Progenitor cell of endocrine pancreas (in vitro differentiated cells): Measurements from ENCODE around the gene FBXW7. TPM values are rescaled to one million over a fixed set of nuclear protein-coding genes. Genes with fewer than 3 reads are reported as not detected.

ENCODE experiments used
- DNase-seq: peaks from one replicate; pipeline ENCODE4 v3.0.0; 2021; ENCODE audit warnings: low spot score; ENCODE audit not compliant: unreplicated experiment
- H3K27ac Mint-ChIP-seq: 2 replicates; pipeline ENCODE4 v1.8.0; 2021; ENCODE audit warnings: mild to moderate bottlenecking, moderate library complexity, mixed read lengths
- H3K27me3 Mint-ChIP-seq: 2 replicates; pipeline ENCODE4 v1.8.0; 2021; ENCODE audit warnings: mixed read lengths
- H3K36me3 Mint-ChIP-seq: 2 replicates; pipeline ENCODE4 v1.8.0; 2022; ENCODE audit warnings: mixed read lengths; ENCODE audit not compliant: insufficient read depth
- H3K4me1 Mint-ChIP-seq: 2 replicates; pipeline ENCODE4 v1.8.0; 2021; ENCODE audit warnings: low read depth, mixed read lengths
- H3K4me3 Mint-ChIP-seq: 2 replicates; pipeline ENCODE4 v1.8.0; 2021; ENCODE audit warnings: low read depth, mild to moderate bottlenecking, moderate library complexity, mixed read lengths
- H3K9me3 Mint-ChIP-seq: 2 replicates; pipeline ENCODE4 v1.8.0; 2021; ENCODE audit warnings: low read depth, mixed read lengths
- CTCF ChIP-seq: fragments of 200-600 bp; sonication (generic); IDR thresholded peaks from one replicate; pipeline ENCODE4 v1.5.0; 2021; ENCODE audit warnings: antibody characterized with exemption, mild to moderate bottlenecking; ENCODE audit not compliant: unreplicated experiment
- total RNA-seq: library from RNA; stranded (reverse); gene quantifications from 2 replicates; pipeline ENCODE4 v1.2.1, GENCODE V29; 2021

Gene FBXW7
- total RNA-seq, 1 donor from 2014 or later, result 52.1 TPM

- Mint-ChIP-seq H3K4me1 (peaks cover 16% of the 10 kb centered on the region), H3K9me3 (peaks cover 11% of the 10 kb centered on the region), H3K27me3 (no peaks in the 10 kb centered on the region), H3K27ac (no peak overlapping the region), H3K4me3 (no peak overlapping the region), H3K36me3 (peaks cover 15% of the 10 kb centered on the region)
- TF ChIP-seq CTCF, result no peak
- DNase-seq, result no peak
These were observed 56.4 kb downstream of the FBXW7 start for GRCh38 chr4:152479428-152480026.

- no peak for TF ChIP-seq CTCF
- H3K27me3 Mint-ChIP-seq, result no peaks in the 10 kb centered on the region
- H3K36me3 Mint-ChIP-seq, result peaks cover 15% of the 10 kb centered on the region
- peaks cover 15% of the 10 kb centered on the region for H3K4me1 Mint-ChIP-seq
- no peak for DNase-seq
- no peak overlapping the region for H3K27ac Mint-ChIP-seq
- peaks cover 11% of the 10 kb centered on the region for H3K9me3 Mint-ChIP-seq
- H3K4me3 Mint-ChIP-seq, result no peak overlapping the region
These were observed 57.2 kb downstream of the FBXW7 start for GRCh38 chr4:152478461-152479237.

- Mint-ChIP-seq H3K27ac (peak overlapping the region; percentile 81), H3K9me3 (peaks cover 8% of the 10 kb centered on the region), H3K4me3 (no peak overlapping the region), H3K4me1 (peaks cover 14% of the 10 kb centered on the region), H3K36me3 (peaks cover 9% of the 10 kb centered on the region), H3K27me3 (no peaks in the 10 kb centered on the region)
- no peak for DNase-seq
- no peak for TF ChIP-seq CTCF
These were observed 59.1 kb downstream of the FBXW7 start for GRCh38 chr4:152476796-152477195.

GRCh38 chr4:152471251-152471792 lies 64.6 kb downstream of the FBXW7 start:
- no peak overlapping the region for H3K4me3 Mint-ChIP-seq
- H3K4me1 Mint-ChIP-seq, result peaks cover 13% of the 10 kb centered on the region
- no peak overlapping the region for H3K27ac Mint-ChIP-seq
- no peak for DNase-seq
- no peak for TF ChIP-seq CTCF
- peaks cover 3% of the 10 kb centered on the region for H3K36me3 Mint-ChIP-seq
- H3K9me3 Mint-ChIP-seq, result peaks cover 3% of the 10 kb centered on the region
- H3K27me3 Mint-ChIP-seq, result no peaks in the 10 kb centered on the region

GRCh38 chr4:152468408-152468807 lies 67.5 kb downstream of the FBXW7 start:
- Mint-ChIP-seq H3K4me1 (peaks cover 15% of the 10 kb centered on the region), H3K4me3 (no peak overlapping the region), H3K27me3 (no peaks in the 10 kb centered on the region), H3K9me3 (peaks cover 3% of the 10 kb centered on the region), H3K36me3 (peaks cover 3% of the 10 kb centered on the region), H3K27ac (no peak overlapping the region)
- no peak for DNase-seq
- no peak for TF ChIP-seq CTCF
